Measurements from ENCODE around the gene PIF1.
"Not testable (repeated sequence)": the region's sequence is repeated elsewhere in the genome, so short reads cannot be mapped to it uniquely, and the experiment has no call there.

PIF1 gene

GRCh38 chr15:64847016-64847415 is 21.6 kb upstream of the PIF1 start:
- DNase-seq, result no peak

GRCh38 chr15:64845831-64846595 is 20.6 kb upstream of the PIF1 start:
- DNase-seq, result no peak

GRCh38 chr15:64845183-64845611 is 19.8 kb upstream of the PIF1 start:
- DNase-seq, result peak; percentile 62

GRCh38 chr15:64844576-64845145 is 19.2 kb upstream of the PIF1 start:
- DNase-seq, result no peak

GRCh38 chr15:64843991-64844390 is 18.5 kb upstream of the PIF1 start:
- no peak for DNase-seq

GRCh38 chr15:64842986-64843561 is 17.6 kb upstream of the PIF1 start:
- no peak for DNase-seq

- no peak for DNase-seq
Measured at GRCh38 chr15:64842096-64842939, 16.9 kb upstream of the PIF1 start.

GRCh38 chr15:64841344-64842095 is 16.1 kb upstream of the PIF1 start, which contains the start of gene PLEKHO2:
Gene PLEKHO2 (plus strand): TSS chr15:64841915. CDS start chr15:64842017, 102 bp downstream.
- DNase-seq, result peak; percentile 99

GRCh38 chr15:64841060-64841343 is 15.6 kb upstream of the PIF1 start:
- DNase-seq, result no peak

GRCh38 chr15:64837502-64837901 is 12.1 kb upstream of the PIF1 start:
- no peak for DNase-seq

GRCh38 chr15:64836023-64836536 is 10.6 kb upstream of the PIF1 start:
- no peak for DNase-seq

GRCh38 chr15:64833690-64834089 is 8.2 kb upstream of the PIF1 start:
- DNase-seq, result no peak

- no peak for DNase-seq
Measured at GRCh38 chr15:64828985-64829384, 3.5 kb upstream of the PIF1 start.

GRCh38 chr15:64824929-64825430 is 467 bp downstream of the PIF1 start:
- DNase-seq, result no peak

- no peak for DNase-seq
Measured at GRCh38 chr15:64816452-64816851, 9.0 kb downstream of the PIF1 start.

GRCh38 chr15:64814965-64815364 is 10.5 kb downstream of the PIF1 start:
- DNase-seq, result not testable (repeated sequence)

GRCh38 chr15:64814283-64814682 is 11.2 kb downstream of the PIF1 start:
- DNase-seq, result not testable (repeated sequence)

- DNase-seq, result no peak
Measured at GRCh38 chr15:64813075-64813474, 12.4 kb downstream of the PIF1 start.

GRCh38 chr15:64810497-64811326 is 14.7 kb downstream of the PIF1 start:
- no peak for DNase-seq

GRCh38 chr15:64809649-64810496 is 15.6 kb downstream of the PIF1 start:
- DNase-seq, result peak; percentile 79
